ENCODE data around the gene TRMT11. TPM values are rescaled to one million over a fixed set of nuclear protein-coding genes. Genes with fewer than 3 reads are reported as not detected.

The TRMT11 gene
- total and polyA plus RNA-seq, 9 of the 15 experiments (the other 6 are each of a cell fraction or from before 2014, with no cell fraction given), result 38.8 to 88.0 (median 59.8) TPM

DNA sequence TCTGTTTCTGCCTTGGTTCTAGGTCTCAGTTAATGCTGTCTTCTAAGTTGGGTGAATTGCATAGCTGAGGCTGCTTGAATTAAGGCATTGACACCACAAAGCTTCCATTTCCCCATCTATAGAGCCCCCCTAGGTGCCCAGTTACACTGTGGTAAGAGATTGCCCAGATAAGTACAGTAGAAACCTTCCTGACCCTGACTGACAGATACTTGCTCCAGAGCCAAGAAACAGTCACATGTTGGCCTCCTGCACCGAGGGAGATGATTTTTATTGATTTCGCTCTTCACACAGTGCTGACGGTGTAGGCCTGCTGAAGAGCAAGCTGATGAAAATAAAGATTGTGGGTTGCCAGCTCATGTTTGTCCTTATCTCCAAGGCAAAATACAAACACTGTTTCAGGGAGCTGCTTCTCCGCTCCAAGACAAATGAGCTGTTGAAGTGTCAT, 67.9 kb downstream of the TRMT11 start (continued):
- TF ChIP-seq, protein P1, sequence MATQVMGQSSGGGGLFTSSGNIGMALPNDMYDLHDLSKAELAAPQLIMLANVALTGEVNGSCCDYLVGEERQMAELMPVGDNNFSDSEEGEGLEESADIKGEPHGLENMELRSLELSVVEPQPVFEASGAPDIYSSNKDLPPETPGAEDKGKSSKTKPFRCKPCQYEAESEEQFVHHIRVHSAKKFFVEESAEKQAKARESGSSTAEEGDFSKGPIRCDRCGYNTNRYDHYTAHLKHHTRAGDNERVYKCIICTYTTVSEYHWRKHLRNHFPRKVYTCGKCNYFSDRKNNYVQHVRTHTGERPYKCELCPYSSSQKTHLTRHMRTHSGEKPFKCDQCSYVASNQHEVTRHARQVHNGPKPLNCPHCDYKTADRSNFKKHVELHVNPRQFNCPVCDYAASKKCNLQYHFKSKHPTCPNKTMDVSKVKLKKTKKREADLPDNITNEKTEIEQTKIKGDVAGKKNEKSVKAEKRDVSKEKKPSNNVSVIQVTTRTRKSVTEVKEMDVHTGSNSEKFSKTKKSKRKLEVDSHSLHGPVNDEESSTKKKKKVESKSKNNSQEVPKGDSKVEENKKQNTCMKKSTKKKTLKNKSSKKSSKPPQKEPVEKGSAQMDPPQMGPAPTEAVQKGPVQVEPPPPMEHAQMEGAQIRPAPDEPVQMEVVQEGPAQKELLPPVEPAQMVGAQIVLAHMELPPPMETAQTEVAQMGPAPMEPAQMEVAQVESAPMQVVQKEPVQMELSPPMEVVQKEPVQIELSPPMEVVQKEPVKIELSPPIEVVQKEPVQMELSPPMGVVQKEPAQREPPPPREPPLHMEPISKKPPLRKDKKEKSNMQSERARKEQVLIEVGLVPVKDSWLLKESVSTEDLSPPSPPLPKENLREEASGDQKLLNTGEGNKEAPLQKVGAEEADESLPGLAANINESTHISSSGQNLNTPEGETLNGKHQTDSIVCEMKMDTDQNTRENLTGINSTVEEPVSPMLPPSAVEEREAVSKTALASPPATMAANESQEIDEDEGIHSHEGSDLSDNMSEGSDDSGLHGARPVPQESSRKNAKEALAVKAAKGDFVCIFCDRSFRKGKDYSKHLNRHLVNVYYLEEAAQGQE (IDR thresholded peaks at IDR 0.05; ENCODE audit: borderline replicate concordance), result peak; percentile 45; the same call in 1 of the 2 replicates
- TF ChIP-seq, protein P1 (CRISPR knock-in tag; IDR thresholded peaks at IDR 0.05; ENCODE audit: low read depth), result 0 out of 2 replicates have a peak, but pooled peaks have one; percentile 37
- TF ChIP-seq ATF1 (CRISPR knock-in tag; IDR thresholded peaks at IDR 0.05) (no peak), ATF1 (tag; IDR thresholded peaks at IDR 0.05) (peak; percentile 79), ZNF282 (CRISPR knock-in tag; IDR thresholded peaks at IDR 0.05) (no peak), BDP1 (IDR thresholded peaks at IDR 0.05; ENCODE audit: insufficient read depth, insufficient read length) (no peak), ZNF316 (IDR thresholded peaks at IDR 0.05) (no peak), ARHGAP35 (IDR thresholded peaks at IDR 0.05; ENCODE audit: partially characterized antibody) (no peak), KDM1A (IDR thresholded peaks at IDR 0.05) (peak; percentile 73 to 82)
- TF ChIP-seq, protein P2, sequence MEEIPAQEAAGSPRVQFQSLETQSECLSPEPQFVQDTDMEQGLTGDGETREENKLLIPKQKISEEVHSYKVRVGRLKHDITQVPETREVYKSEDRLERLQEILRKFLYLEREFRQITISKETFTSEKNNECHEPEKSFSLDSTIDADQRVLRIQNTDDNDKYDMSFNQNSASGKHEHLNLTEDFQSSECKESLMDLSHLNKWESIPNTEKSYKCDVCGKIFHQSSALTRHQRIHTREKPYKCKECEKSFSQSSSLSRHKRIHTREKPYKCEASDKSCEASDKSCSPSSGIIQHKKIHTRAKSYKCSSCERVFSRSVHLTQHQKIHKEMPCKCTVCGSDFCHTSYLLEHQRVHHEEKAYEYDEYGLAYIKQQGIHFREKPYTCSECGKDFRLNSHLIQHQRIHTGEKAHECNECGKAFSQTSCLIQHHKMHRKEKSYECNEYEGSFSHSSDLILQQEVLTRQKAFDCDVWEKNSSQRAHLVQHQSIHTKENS (CRISPR knock-in tag; IDR thresholded peaks at IDR 0.05), result no peak
- TF ChIP-seq, protein P3, sequence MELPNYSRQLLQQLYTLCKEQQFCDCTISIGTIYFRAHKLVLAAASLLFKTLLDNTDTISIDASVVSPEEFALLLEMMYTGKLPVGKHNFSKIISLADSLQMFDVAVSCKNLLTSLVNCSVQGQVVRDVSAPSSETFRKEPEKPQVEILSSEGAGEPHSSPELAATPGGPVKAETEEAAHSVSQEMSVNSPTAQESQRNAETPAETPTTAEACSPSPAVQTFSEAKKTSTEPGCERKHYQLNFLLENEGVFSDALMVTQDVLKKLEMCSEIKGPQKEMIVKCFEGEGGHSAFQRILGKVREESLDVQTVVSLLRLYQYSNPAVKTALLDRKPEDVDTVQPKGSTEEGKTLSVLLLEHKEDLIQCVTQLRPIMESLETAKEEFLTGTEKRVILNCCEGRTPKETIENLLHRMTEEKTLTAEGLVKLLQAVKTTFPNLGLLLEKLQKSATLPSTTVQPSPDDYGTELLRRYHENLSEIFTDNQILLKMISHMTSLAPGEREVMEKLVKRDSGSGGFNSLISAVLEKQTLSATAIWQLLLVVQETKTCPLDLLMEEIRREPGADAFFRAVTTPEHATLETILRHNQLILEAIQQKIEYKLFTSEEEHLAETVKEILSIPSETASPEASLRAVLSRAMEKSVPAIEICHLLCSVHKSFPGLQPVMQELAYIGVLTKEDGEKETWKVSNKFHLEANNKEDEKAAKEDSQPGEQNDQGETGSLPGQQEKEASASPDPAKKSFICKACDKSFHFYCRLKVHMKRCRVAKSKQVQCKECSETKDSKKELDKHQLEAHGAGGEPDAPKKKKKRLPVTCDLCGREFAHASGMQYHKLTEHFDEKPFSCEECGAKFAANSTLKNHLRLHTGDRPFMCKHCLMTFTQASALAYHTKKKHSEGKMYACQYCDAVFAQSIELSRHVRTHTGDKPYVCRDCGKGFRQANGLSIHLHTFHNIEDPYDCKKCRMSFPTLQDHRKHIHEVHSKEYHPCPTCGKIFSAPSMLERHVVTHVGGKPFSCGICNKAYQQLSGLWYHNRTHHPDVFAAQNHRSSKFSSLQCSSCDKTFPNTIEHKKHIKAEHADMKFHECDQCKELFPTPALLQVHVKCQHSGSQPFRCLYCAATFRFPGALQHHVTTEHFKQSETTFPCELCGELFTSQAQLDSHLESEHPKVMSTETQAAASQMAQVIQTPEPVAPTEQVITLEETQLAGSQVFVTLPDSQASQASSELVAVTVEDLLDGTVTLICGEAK (IDR thresholded peaks at IDR 0.05), result peak; percentile 66
- TF ChIP-seq, protein P3 (CRISPR knock-in tag; IDR thresholded peaks at IDR 0.05), result no peak

Measured in K562 (cell line).